CD4-positive, CD25-positive, alpha-beta regulatory T cell (primary cell): ENCODE data around the gene ADAMTS9. TPM values are rescaled to one million over a fixed set of nuclear protein-coding genes. Genes with fewer than 3 reads are reported as not detected.

Experiments
- ATAC-seq, 2 donors: fragments of 150-1000 bp; cut with Tn5 transposase; one replicate each; pipeline ENCODE4 v1.10.0; 2021; ENCODE audit warnings: low read depth in 2 of 2, moderate number of reproducible peaks in 2 of 2, moderate library complexity in 1 of 2
- DNase-seq, 3 donors: peaks; one replicate each; pipeline versions ENCODE4 v3.0.0 to v3.0.0-alpha.2; 2012 to 2022; ENCODE audit warnings: mixed read lengths in 1 of 3
- H3K27ac ChIP-seq: one replicate; pipeline ENCODE4 v1.7.0; 2013; ENCODE audit warnings: mild to moderate bottlenecking, low read length; ENCODE audit not compliant: insufficient read depth, poor library complexity, severe bottlenecking
- H3K27me3 ChIP-seq: one replicate; pipeline ENCODE4 v1.7.0; 2013; ENCODE audit warnings: low read length; ENCODE audit not compliant: control insufficient read depth, insufficient read depth
- H3K36me3 ChIP-seq: one replicate; pipeline ENCODE4 v1.7.0; 2013; ENCODE audit warnings: mild to moderate bottlenecking, low read length, moderate library complexity; ENCODE audit not compliant: control insufficient read depth, insufficient read depth
- H3K4me1 ChIP-seq: 2 replicates; pipeline ENCODE4 v1.7.0; 2013; ENCODE audit warnings: mild to moderate bottlenecking, low read length; ENCODE audit not compliant: insufficient read depth, control insufficient read depth, poor library complexity, severe bottlenecking
- H3K4me3 ChIP-seq: one replicate; pipeline ENCODE4 v1.7.0; 2013; ENCODE audit warnings: low read depth, mild to moderate bottlenecking, low read length, moderate library complexity
- H3K9me3 ChIP-seq, 2 experiments: 1 replicate in 1 of 2; 2 replicates in 1 of 2; pipeline ENCODE4 v1.7.0; 2013; ENCODE audit warnings: low read length in 2 of 2, mild to moderate bottlenecking in 1 of 2, moderate library complexity in 1 of 2; ENCODE audit not compliant: control insufficient read depth in 2 of 2
- H3K27ac Mint-ChIP-seq, 3 donors: one replicate each; pipeline ENCODE4 v1.8.0; 2020 to 2022; ENCODE audit warnings: mild to moderate bottlenecking in 3 of 3, mixed read lengths in 3 of 3, moderate library complexity in 2 of 3
- H3K27me3 Mint-ChIP-seq: one replicate; pipeline ENCODE4 v1.8.0; 2022; ENCODE audit warnings: mild to moderate bottlenecking, mixed read lengths
- H3K36me3 Mint-ChIP-seq: one replicate; pipeline ENCODE4 v1.8.0; 2020; ENCODE audit warnings: mixed read lengths
- H3K4me1 Mint-ChIP-seq, 4 donors: one replicate each; pipeline ENCODE4 v1.8.0; 2020 to 2022; ENCODE audit warnings: mixed read lengths in 4 of 4, mild to moderate bottlenecking in 1 of 4
- H3K4me3 Mint-ChIP-seq, 4 donors: one replicate each; pipeline ENCODE4 v1.8.0; 2020 to 2022; ENCODE audit warnings: mild to moderate bottlenecking in 4 of 4, mixed read lengths in 4 of 4, moderate library complexity in 3 of 4
- H3K9me3 Mint-ChIP-seq, 7 donors: one replicate each; pipeline ENCODE4 v1.8.0; 2020 to 2022; ENCODE audit warnings: mixed read lengths in 7 of 7, mild to moderate bottlenecking in 3 of 7, moderate library complexity in 2 of 7
- polyA plus RNA-seq, 4 donors: library from polyadenylated mRNA; unstranded; fragments of 300-500 nt; fragmentation: Illumina TruSeq; gene quantifications; one replicate each; pipeline ENCODE4 v1.2.3, GENCODE V29; 2021
- total RNA-seq: library from RNA; stranded (reverse); gene quantifications from one replicate; pipeline ENCODE4 v1.2.3, GENCODE V29; 2022

ADAMTS9 gene
- total and polyA plus RNA-seq, 5 donors from 2014 or later: 0.12 TPM; not detected in 4

DNA sequence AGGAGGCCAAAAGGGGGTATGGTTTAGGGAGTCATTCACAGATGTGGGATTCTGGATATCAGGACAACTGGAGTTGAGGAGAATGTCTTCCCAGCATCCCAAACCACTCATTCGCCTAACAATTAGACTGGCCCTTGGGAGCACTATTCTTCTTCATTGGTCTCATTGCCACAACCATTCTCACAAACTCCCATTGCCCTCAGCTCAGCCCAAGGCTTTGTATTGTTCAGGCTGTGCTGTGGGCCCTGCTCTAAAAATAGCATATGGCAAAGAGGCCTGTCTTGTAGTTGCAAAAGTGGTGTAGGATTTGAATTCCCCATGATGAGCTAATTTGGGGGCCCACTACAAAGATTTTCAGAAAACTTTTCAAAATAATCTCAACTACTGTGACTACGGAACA lies 6.3 kb upstream of the ADAMTS9 start:
- ATAC-seq (no peak), DNase-seq (no peak)
- H3K4me3 Mint-ChIP-seq: no peak overlapping the region
- no peaks in the 10 kb centered on the region for H3K4me1 ChIP-seq
- no peaks in the 10 kb centered on the region for H3K36me3 ChIP-seq
- H3K36me3 Mint-ChIP-seq: no peaks in the 10 kb centered on the region
- no peaks in the 10 kb centered on the region for H3K4me1 Mint-ChIP-seq
- H3K27me3 ChIP-seq: no peaks in the 10 kb centered on the region
- no peak overlapping the region for H3K27ac Mint-ChIP-seq
- no peak overlapping the region for H3K27ac ChIP-seq
- no peak overlapping the region for H3K4me3 ChIP-seq
- H3K9me3 Mint-ChIP-seq: peaks cover 0 to 5% (median 1%) of the 10 kb centered on the region in 7 donors
- H3K27me3 Mint-ChIP-seq: peaks cover 10% of the 10 kb centered on the region
- H3K9me3 ChIP-seq: no peaks in the 10 kb centered on the region

GRCh38 chr3:64693031-64693430 lies 5.2 kb upstream of the ADAMTS9 start:
- no peak overlapping the region for H3K4me3 Mint-ChIP-seq
- H3K27me3 Mint-ChIP-seq: peaks cover 17% of the 10 kb centered on the region
- DNase-seq (no peak), ATAC-seq (no peak)
- H3K4me1 ChIP-seq: no peaks in the 10 kb centered on the region
- H3K4me1 Mint-ChIP-seq: peaks cover 0 to 4% (median 0%) of the 10 kb centered on the region in 4 donors
- no peaks in the 10 kb centered on the region for H3K9me3 ChIP-seq
- no peak overlapping the region for H3K4me3 ChIP-seq
- H3K27ac ChIP-seq: no peak overlapping the region
- no peaks in the 10 kb centered on the region for H3K36me3 ChIP-seq
- peaks cover 3% of the 10 kb centered on the region for H3K27me3 ChIP-seq
- peaks cover 0 to 5% (median 1%) of the 10 kb centered on the region in 7 donors for H3K9me3 Mint-ChIP-seq
- no peak overlapping the region for H3K27ac Mint-ChIP-seq
- no peaks in the 10 kb centered on the region for H3K36me3 Mint-ChIP-seq

DNA sequence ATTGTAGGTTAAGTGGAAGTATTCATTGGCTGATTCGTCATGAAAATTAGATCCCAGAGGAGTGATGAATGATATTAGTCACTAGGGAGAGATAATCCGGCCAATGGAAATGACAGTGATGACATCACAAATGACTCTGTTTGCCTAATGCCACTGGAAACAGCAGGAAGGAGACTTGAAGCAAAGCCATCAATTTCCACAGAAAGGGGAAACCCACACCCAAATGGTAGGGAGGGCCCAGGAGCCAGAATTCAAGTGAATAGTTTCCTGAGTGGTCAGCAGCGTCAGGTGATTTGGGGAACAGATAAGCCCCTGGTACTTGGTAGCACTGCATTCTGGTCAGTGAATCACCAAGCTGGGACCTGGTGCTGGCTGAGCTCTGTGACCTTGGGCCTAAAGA lies 3.3 kb upstream of the ADAMTS9 start:
- peaks cover 29% of the 10 kb centered on the region for H3K27me3 Mint-ChIP-seq
- Histone ChIP-seq H3K36me3 (no peaks in the 10 kb centered on the region), H3K4me1 (no peaks in the 10 kb centered on the region), H3K4me3 (no peak overlapping the region), H3K27me3 (peaks cover 3% of the 10 kb centered on the region), H3K9me3 (no peaks in the 10 kb centered on the region), H3K27ac (no peak overlapping the region)
- no peaks in the 10 kb centered on the region for H3K36me3 Mint-ChIP-seq
- H3K4me3 Mint-ChIP-seq: no peak overlapping the region
- H3K9me3 Mint-ChIP-seq: peaks cover 0 to 8% (median 0%) of the 10 kb centered on the region in 7 donors
- ATAC-seq: no peak
- DNase-seq: no peak
- peaks cover 0 to 8% (median 4%) of the 10 kb centered on the region in 4 donors for H3K4me1 Mint-ChIP-seq
- H3K27ac Mint-ChIP-seq: no peak overlapping the region

DNA sequence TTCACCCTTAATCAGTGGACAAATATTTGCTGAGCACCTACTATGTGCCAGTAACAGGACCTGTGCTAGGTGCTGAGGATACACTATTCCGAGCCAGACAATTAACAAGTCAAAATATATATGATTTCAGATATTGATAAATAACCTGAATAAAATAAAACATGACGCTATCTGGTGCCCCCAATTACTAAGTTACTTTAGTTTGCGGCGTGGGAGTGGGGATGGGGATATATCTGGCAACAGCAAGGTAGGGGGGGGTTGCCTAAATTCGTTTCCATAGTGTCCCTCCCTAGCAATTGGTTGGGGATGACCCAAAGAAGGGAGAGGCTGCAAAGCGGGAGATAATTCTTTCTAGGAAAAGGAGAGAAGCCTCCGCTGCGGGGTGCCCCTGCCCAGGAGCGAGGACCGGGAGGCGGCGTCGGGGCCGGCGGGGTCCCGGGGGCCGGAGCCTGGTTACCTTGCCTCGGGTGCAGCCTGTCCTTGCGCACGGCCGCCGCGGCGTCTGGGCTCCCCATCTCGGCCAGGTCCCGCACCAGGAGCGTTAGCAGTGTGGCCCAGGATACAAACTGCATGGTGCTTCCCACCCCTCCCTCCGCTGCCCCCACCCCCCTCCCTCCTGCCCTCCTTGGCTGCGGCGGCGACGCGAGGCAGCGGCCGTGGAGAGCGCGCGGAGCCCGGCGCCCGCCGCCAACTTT lies 567 bp downstream of the ADAMTS9 start:
- H3K4me1 Mint-ChIP-seq: peaks cover 0 to 8% (median 4%) of the 10 kb centered on the region in 4 donors
- no peak overlapping the region for H3K4me3 ChIP-seq
- H3K9me3 ChIP-seq: no peaks in the 10 kb centered on the region
- ATAC-seq (no peak), DNase-seq (no peak)
- peak overlapping the region in 1 of 3 donors; percentile 14 for H3K27ac Mint-ChIP-seq
- peaks cover 44% of the 10 kb centered on the region for H3K27me3 Mint-ChIP-seq
- H3K4me1 ChIP-seq: no peaks in the 10 kb centered on the region
- H3K27ac ChIP-seq: no peak overlapping the region
- H3K36me3 Mint-ChIP-seq: no peaks in the 10 kb centered on the region
- H3K36me3 ChIP-seq: no peaks in the 10 kb centered on the region
- H3K9me3 Mint-ChIP-seq: peaks cover 0 to 9% (median 0%) of the 10 kb centered on the region in 7 donors
- H3K27me3 ChIP-seq: peaks cover 3% of the 10 kb centered on the region
- peak overlapping the region in 1 of 4 donors; percentile 44 for H3K4me3 Mint-ChIP-seq

DNA sequence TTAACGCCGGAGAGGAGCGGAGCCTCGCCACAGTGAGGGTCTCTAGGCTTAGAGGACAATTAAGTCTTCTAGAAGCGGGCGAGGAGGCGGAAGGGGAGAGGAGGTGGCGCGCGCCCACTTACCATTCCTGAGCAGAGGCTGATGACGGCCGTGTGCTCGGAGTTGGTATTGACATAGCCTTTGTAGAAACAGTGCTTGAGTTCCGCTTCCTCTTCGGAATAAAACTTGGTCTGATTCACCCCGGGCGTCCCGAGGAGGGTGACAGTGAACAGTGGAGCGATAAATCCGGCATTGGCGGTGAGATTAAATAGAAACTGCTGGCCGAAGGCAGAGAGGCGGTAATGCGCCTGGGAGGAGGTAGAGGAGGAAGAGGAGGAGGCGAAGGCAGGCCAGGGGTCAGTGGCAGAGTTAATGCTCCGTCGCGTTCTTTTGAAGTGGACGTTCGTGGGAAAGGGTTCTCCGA lies 1.3 kb downstream of the ADAMTS9 start:
- Mint-ChIP-seq H3K27ac (no peak overlapping the region), H3K27me3 (peaks cover 44% of the 10 kb centered on the region), H3K4me1 (peaks cover 0 to 8% (median 4%) of the 10 kb centered on the region in 4 donors), H3K9me3 (peaks cover 0 to 9% (median 0%) of the 10 kb centered on the region in 7 donors), H3K4me3 (peak overlapping the region in 1 of 4 donors; percentile 44), H3K36me3 (no peaks in the 10 kb centered on the region)
- peaks cover 3% of the 10 kb centered on the region for H3K27me3 ChIP-seq
- H3K9me3 ChIP-seq: no peaks in the 10 kb centered on the region
- H3K4me3 ChIP-seq: no peak overlapping the region
- H3K4me1 ChIP-seq: no peaks in the 10 kb centered on the region
- H3K27ac ChIP-seq: no peak overlapping the region
- no peak for DNase-seq
- no peak for ATAC-seq
- H3K36me3 ChIP-seq: no peaks in the 10 kb centered on the region

GRCh38 chr3:64685800-64686445 lies 1.9 kb downstream of the ADAMTS9 start:
- Histone ChIP-seq H3K27ac (no peak overlapping the region), H3K36me3 (no peaks in the 10 kb centered on the region), H3K9me3 (no peaks in the 10 kb centered on the region), H3K4me1 (no peaks in the 10 kb centered on the region), H3K27me3 (peaks cover 3% of the 10 kb centered on the region), H3K4me3 (no peak overlapping the region)
- DNase-seq: peak in 1 of 3 donors; percentile 2
- Mint-ChIP-seq H3K27ac (no peak overlapping the region), H3K9me3 (peaks cover 0 to 9% (median 0%) of the 10 kb centered on the region in 7 donors), H3K36me3 (no peaks in the 10 kb centered on the region), H3K4me3 (no peak overlapping the region), H3K27me3 (peaks cover 44% of the 10 kb centered on the region), H3K4me1 (peaks cover 0 to 8% (median 4%) of the 10 kb centered on the region in 4 donors)
- no peak for ATAC-seq

DNA sequence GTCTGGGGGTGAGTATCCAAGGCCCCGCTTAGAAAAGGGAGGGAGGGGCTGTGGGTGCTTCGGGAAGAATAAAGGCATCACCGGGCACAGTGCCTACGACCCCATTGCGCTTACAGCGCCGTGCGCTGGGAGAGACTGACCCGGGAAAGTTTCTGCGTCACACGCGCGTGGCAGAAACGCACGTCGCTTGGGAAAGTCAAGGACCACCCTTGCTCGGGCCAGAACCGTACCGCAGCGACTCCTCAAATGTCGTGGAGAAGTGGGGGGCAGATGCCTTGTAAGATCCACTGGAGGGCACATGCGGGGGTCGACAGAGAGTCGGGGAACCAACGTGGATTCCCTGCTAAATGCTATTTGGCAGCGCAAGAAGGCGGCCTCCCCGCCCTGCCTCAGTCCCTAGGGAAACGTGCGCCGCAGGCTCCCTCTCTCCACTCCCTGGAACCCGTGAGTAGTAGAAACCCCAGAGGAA lies 2.4 kb downstream of the ADAMTS9 start:
- H3K4me3 ChIP-seq: no peak overlapping the region
- Mint-ChIP-seq H3K4me1 (peaks cover 0 to 8% (median 4%) of the 10 kb centered on the region in 4 donors), H3K9me3 (peaks cover 0 to 9% (median 0%) of the 10 kb centered on the region in 7 donors), H3K27me3 (peaks cover 44% of the 10 kb centered on the region), H3K36me3 (no peaks in the 10 kb centered on the region), H3K4me3 (no peak overlapping the region), H3K27ac (no peak overlapping the region)
- DNase-seq (no peak), ATAC-seq (no peak)
- H3K36me3 ChIP-seq: no peaks in the 10 kb centered on the region
- peaks cover 3% of the 10 kb centered on the region for H3K27me3 ChIP-seq
- no peak overlapping the region for H3K27ac ChIP-seq
- no peaks in the 10 kb centered on the region for H3K9me3 ChIP-seq
- H3K4me1 ChIP-seq: no peaks in the 10 kb centered on the region
